GM19328 (cell line): ENCODE measurements around the gene ZNF28.
"Not testable (repeated sequence)": the region's sequence is repeated elsewhere in the genome, so short reads cannot be mapped to it uniquely, and the experiment has no call there.

Experiments used
- ATAC-seq: cut with Tn5 transposase; IDR thresholded peaks from one replicate; pipeline ENCODE4 v1.9.1; 2021; ENCODE audit warnings: mild to moderate bottlenecking, moderate library complexity; ENCODE audit not compliant: unreplicated experiment

Gene ZNF28

DNA sequence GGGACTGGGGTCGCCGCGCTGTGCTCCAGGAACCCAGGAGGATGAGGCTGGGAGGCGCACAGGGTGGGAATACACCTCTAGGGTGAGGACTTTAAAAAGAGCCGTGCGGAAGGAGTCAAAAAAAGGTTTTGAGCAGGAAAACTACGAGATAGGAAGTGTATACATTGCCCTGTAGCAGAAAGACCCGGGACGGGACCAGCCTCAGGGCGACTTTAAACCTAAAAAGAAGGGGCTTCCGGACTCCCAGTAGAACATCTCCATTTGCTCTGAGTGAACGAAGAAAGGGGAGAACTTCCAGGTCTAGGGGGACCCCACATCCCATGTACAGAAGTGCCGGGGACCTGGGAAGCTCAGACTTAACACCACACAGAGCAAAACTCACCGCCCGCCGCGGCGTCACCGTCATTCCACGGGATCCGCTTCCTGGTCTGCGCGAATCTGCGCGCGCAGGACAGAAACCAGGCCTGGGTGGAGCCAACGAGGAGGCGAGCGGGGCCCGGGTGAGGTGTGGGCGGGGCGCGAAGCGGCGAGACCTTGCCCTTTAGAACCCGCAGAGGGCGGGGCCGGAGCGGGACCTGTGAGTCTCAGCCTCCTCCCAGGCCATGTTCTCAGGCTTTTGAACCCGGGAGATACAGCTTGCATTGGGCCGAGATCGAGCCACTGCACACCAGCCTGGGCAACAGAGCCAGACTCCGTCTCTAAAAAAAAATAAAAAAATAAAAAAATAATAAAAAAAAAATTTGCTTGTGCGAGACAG is at the start of gene ZNF28:
Gene ZNF28, minus strand, starts transcription at position 430 of the 757 bp plus-strand sequence. CDS start 3,675 bp downstream, outside the sequence.
- peak; percentile 95 for ATAC-seq

DNA sequence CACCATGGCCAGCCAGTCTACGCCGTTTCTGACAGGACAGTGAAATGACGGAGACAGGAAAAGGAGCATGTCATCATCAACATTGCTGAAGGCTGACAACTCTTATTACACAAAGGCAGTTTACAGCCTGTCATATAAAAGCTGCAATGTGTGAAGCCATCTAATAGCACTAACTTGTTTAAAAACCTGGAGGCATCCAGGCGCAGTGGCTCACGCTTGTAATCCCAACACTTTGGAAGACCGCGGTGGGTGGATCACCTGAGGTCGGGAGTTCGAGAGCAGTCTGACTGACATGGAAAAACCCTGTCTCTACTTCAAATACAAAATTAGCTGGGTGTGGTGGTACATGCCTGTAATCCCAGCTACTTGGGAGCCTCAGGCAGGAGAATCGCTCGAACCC is 46.6 kb upstream of the ZNF28 start:
- ATAC-seq: not testable (repeated sequence)

DNA sequence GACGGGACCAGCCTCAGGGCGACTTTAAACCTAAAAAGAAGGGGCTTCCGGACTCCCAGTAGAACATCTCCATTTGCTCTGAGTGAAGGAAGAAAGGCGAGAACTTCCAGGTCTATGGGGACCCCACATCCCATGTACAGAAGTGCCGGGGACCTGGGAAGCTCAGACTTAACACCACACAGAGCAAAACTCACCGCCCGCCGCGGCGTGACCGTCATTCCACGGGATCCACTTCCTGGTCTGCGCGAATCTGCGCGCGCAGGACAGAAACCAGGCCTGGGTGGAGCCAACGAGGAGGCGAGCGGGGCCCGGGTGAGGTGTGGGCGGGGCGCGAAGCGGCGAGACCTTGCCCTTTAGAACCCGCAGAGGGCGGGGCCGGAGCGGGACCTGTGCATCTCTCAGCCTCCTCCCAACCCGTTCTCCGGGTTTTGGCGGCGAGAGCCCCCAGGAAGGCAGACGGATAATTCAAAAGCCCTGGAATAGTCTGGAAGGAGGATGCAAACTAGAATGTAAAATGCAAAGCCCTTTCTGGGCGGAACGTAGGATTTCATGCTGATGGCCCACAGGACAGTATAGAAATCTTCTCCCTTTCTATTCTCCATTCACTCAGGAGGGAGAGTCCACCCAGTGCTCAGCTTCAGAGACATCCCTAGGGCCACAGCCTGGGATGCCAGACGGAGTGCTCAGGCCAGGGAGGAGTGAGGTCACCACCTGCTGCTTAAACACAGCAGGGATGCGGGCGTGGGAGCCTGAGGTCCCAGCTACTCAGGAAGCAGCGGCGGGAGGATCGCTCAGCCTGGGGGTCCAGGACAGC is 36.2 kb upstream of the ZNF28 start, which contains the start of gene ZNF468:
Gene ZNF468, minus strand, starts transcription at position 242 of the 814 bp plus-strand sequence. CDS start 3,347 bp downstream, outside the sequence.
- ATAC-seq: peak; percentile 76

DNA sequence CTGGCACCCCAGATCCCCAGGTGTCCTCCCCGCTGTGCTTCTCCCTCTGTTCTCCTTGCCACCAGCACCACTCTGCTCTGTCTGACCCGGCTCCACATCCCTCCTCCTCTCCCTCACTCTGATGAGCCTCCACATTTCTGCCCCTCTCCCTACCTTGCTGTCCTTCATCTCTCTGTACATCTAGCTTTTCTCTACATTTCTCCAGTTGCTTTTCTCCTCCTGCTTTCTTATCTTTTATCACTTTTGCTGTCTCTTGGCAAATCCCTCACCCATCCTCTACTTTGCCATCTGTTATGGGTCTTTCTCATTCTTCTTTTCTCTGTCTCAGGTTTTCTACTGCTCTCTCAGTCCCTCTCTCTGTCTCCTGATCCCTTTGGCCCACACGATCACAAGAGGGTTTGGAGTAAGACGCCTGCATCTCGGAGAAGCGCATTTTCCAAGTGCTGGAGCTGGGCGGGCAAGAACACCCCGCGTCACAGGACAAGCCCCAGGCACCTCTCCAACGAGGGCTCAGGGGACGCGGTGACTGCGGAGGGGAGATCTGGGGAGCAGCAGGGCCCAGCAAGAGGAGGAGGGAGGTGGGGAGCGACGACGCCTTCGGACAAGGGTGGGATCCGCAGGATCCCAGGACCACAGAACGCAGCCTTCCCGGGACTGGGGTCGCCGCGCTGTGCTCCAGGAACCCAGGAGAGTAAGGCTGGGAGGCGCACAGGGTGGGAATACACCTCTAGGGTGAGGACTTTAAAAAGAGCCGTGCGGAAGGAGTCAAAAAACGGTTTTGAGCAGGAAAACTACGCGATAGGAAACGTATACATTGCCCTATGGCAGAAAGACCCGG is 35.3 kb upstream of the ZNF28 start:
- not testable (repeated sequence) for ATAC-seq

DNA sequence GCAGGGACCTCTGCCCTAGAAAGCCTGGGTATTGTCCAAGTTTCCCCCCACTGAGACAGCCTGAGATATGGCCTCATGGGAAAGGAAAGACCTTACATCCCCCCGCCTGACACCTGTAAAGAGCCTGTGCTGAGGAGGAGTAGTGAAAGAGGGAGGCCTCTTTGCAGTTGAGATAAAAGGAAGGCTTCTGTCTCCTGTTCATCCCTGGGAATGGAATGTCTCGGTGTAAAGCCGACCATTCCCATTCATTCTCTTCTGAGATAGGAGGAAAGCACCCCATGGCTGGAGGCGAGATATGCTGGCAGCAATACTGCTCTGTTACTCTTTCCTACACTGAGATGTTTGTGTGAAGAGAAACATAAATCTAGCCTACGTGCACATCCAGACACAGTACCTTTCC is 25.9 kb upstream of the ZNF28 start:
- ATAC-seq: not testable (repeated sequence)

DNA sequence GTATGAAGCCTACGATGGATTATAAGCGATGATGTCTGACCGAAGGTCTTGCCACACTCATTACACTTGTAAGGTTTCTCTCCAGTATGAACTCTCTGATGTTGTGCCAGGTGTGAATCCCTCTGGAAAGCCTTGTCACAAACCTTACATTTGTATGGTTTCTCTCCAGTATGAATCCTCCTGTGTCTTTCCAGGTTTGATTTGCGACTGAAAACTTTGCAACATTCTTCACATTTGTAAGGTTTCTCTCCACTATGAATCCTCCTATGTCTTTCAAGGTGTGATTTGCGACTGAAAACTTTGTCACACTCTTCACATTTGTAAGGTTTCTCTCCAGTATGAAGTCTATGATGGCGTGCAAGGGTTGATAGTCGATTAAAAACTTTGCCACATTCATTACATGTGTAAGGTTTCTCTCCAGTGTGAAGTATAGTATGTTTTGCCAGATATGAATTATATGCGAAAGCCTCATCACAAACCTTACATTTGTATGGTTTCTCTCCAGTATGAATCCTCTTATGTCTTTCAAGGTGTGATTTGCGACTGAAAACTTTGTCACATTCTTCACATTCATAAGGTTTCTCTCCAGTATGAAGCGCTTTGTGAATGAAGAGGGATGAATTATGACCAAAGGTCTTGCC is 19.5 kb upstream of the ZNF28 start:
- not testable (repeated sequence) for ATAC-seq

DNA sequence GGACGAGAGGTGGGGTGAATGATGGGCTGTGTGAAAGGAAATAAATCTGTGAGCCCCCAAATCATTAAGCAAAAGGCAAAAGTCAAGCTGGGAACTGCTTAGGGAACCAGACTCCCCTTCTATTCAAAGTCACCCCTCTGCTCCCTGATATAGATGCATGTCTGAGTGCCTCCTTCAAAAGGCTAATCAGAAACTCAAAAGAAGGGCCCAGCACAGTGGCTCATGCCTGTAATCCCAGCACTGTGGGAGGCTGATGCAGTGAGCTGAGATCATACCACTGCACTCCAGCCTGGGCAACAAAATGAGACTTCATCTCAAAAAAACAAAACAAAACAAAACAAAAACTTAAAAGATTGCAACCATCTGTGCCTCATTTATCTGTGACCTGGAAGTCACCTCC is 12.9 kb upstream of the ZNF28 start:
- not testable (repeated sequence) for ATAC-seq

DNA sequence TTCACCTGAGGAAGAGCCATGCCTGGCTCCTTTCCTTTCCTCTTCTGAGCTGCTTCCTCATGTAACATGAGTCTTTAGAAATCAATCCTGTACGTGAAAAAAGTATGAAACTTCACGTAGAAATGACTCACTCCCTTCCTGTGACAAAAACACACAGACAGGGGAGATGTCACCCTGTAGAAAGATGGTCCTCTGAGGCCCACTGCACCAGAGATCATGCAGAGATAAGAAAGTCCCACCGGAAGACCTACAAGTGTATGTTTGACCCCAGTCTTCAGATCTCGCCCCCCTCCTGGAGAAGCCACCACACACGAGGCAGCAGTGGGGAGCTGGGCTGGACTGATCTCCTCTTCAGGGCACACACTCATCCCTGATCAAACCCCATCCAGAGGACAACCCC is 12.1 kb upstream of the ZNF28 start:
- not testable (repeated sequence) for ATAC-seq

DNA sequence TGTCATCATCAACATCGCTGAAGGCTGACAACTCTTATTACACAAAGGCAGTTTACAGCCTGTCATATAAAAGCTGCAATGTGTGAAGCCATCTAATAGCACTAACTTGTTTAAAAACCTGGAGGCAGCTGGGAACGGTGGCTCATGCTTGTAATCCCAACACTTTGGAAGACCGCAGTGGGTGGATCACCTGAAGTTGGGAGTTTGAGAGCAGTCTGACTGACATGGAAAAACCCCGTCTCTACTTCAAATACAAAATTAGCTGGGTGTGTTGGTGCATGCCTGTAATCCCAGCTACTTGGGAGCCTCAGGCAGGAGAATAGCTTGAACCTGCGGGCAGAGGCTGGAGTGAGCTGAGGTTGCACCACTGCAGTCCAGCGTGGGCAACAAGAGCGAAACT is 8.4 kb upstream of the ZNF28 start:
- not testable (repeated sequence) for ATAC-seq

DNA sequence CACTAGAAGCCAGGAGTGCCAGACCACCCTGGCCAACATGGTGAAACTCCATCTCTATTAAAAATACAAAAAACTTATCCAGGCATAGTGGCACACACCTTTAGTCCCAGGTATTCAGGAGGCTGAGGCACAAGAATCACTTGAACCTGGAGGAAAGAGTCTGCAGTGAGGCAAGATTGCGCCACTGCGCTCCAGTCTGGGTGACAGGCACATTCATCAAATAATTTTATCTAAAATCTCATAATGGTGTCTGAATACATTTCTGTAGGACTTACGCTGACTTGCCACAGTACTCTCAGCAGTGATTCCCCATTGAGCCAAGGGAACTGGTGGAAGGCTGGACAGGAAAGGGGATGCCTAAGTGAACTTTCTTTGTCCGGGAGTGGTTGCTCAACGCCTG is 4.3 kb upstream of the ZNF28 start:
- no peak for ATAC-seq

DNA sequence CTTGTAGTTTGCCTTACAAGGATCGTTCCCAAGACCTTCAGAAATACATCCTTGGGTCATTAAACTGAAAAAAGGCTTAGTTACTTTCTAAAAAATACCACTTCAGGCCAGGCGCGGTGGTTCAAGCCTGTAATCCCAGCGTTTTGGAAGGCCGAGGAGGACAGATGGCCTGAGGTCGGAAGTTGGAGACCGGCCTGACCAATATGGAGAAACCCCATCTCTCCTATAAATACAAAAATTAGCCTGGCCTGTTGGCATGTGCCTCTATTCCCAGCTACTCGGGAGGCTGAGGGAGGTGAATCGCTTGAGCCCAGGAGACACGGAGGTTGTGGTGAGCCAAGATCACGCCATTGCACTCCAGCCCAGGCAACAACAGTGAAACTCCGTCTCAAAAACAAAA is 2.2 kb upstream of the ZNF28 start:
- no peak for ATAC-seq

DNA sequence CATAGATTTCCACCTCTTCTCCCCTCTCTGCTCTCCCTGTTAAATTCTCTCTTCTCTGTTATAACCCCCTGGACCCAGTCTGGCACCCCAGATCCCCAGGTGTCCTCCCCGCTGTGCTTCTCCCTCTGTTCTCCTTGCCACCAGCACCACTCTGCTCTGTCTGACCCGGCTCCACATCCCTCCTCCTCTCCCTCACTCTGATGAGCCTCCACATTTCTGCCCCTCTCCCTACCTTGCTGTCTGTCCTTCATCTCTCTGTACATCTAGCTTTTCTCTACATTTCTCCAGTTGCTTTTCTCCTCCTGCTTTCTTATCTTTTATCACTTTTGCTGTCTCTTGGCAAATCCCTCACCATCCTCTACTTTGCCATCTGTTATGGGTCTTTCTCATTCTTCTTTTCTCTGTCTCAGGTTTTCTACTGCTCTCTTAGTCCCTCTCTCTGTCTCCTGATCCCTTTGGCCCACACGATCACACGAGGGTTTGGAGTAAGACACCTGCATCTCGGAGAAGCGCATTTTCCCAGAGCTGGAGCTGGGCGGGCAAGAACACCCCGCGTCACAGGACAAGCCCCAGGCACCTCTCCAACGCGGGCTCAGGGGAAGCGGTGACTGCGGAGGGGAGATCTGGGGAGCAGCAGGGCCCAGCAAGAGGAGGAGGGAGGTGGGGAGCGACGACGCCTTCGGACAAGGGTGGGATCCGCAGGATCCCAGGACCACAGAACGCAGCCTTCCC is 795 bp downstream of the ZNF28 start:
- peak; percentile 25 for ATAC-seq

DNA sequence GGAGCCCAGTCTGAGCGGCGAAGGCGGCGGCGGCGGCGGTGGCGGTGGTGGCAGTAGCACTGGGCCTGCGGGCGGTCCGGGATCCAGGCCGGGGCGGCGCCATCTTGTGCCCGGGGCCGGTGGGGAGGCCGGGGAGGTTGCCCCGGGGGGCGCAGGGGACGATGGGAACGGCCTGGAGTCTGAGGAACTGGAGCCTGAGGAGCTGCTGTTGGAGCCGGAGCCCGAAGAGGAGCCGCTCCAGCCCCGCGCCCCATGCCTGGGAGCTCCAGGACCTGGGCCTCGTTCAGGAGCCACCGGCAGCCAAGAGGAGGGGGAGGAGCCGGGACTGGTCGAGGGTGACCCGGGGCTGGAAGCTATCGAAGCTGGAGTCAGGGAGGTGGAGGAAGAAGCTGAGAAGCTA is 11.6 kb downstream of the ZNF28 start:
- no peak for ATAC-seq

DNA sequence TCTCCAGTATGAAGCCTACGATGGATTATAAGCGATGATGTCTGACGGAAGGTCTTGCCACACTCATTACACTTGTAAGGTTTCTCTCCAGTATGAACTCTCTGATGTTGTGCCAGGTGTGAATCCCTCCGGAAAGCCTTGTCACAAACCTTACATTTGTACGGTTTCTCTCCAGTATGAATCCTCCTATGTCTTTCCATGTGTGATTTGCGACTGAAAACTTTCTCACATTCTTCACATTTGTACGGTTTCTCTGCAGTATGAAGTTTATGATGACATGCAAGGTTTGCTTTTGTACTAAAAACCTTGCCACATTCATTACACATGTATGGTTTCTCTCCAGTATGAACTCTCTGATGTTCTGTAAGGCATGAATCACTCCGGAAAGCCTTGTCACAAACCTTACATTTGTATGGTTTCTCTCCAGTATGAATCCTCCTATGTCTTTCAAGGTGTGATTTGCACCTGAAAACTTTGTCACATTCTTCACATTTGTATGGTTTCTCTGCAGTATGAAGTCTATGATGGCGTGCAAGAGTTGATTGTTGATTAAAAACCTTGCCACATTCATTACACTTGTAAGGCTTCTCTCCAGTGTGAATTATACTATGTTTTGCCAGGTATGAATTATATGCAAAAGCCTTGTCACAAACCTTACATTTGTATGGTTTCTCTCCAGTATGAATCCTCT is 21.3 kb downstream of the ZNF28 start:
- not testable (repeated sequence) for ATAC-seq

DNA sequence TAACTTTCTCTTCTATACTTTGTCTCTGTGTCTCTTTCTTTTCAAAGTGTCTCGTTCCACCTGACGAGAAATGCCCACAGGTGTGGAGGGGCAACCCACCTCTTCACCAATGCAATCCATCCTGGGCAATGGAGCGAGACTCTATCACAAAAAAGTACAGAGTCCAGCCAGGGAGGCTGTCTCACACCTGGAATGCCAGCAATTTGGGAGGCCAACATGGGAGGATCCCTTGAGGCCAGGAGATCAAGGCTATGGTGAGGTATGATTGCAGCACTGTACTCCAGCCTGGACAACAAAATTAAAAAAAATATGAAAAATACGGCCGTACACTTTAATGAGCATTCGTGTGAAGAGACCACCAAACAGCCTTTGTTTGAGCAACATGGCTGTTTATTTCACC is 32.0 kb downstream of the ZNF28 start:
- no peak for ATAC-seq

DNA sequence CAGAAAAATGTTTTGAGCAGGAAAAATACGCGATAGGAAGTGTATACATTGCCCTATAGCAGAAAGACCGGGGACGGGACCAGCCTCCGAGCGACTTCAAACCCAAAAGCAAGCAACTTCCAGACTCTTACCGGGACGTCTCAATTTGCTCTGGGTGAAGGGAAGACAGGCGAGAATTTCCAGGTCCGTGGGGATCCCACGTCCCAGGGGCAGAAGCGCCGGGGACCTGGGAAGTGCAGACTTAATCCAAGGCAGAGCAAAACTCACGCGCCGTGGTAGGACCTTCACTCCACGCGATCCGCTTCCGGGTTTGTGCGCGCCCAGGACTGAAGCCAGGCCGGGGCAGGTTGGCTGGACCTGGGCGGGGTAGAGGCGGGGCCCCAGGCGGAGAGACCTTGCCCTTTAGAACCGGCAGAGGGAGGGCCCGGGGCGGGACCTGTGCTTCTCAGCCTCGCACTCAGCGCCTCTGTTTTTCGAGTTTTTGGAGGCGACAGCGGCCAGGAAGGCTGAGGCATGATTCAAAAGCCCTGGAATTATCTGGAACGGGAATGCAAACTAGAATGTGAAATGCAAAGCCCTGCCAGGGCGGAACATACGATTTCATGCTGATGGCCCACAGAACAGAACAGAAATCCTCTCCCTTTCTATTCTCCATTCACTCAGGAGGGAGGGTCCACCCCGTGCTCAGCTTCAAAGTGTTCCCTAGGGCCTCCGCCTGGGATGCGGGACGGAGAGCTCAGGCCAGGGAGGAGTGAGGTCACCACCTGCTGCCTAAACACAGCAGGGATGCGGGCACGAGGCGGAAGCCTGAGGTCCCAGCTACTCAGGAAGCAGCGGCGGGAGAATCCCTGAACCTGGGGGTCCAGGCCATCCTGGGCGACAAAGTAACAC is 34.7 kb downstream of the ZNF28 start, which contains the start of gene ZNF600:
Gene ZNF600, minus strand, starts transcription at position 328 of the 891 bp plus-strand sequence. CDS start 7,903 bp downstream, outside the sequence.
- ATAC-seq: peak; percentile 87

DNA sequence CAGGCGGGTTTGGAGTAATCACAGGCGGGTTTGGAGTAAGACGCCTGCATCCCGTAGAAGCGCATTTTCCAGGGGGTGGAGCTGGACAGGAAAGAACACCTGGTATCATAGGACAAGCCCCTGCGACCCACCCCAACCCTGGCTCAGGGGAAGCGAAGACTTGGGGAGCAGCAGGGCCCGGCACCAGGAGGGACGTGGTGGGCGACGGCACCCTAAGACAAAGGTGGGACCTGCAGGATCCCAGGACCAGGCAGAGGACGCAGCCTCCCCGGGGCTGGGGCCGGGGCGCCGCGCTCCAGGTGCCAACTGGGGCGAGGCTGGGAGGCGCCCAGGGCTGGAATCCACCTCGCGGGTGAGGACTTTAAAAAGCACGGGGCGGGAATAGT is 35.4 kb downstream of the ZNF28 start:
- peak; percentile 35 for ATAC-seq

DNA sequence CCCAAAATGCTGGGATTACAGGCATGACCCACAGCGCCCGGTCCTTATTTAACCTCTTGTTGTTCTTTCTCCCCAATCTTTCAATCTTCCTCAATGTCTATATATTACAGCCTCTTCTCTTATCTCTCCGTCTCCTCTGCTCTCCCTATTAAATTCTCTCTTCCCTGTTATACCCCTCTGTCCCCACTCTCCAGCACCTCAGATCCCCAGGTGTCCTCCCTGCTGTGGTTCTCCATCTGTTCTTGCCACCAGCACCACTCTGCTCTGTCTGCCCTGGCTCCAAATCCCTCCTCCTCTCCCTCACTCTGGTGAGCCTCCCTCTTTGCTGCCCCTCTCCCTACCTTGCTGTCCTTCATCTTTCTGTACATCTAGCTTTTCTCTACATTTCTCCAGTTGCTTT is 35.9 kb downstream of the ZNF28 start:
- no peak for ATAC-seq
